Endothelial cell of hepatic sinusoid (primary cell): ENCODE results near the gene TTBK1.

Source experiments
- in situ Hi-C: cut with HindIII; loops from 2 replicates; pipeline ENCODE4 v1.10.0; 2017; ENCODE audit warnings: low sequenced_read_pairs

The TTBK1 gene

GRCh38 chr6:43242908-43243663 is at the start of gene TTBK1:
Gene TTBK1, plus strand, starts transcription at chr6:43243481. Its CDS starts 3,180 bp downstream, at chr6:43246661.
- in situ Hi-C loops, result no loop called here

- in situ Hi-C loops, result no loop called here
Measured at GRCh38 chr6:43193929-43194328, 49.4 kb upstream of the TTBK1 start.

GRCh38 chr6:43196337-43196736 is 46.9 kb upstream of the TTBK1 start:
- in situ Hi-C loops, result loop anchor here (5.0 kb wide), 2 partner anchors 49 to 66 kb away; no protein-coding TSS in a partner anchor

DNA sequence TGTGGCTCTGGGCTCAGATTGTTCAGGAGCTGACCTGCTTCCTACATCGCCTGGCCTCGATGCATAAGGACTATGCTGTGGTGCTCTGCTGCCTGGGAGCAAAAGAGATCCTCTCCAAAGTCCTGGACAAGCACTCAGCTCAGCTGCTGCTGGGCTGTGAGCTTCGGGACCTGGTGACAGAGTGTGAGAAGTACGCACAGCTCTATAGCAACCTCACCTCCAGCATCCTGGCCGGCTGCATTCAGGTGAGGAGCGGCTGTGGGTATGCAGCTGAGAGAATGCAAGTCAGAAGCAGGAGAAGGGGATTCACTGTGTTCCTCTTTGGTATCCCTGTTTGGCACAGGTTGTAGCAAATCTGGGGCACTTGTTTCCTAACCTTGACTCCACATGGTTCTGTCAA is 43.4 kb upstream of the TTBK1 start:
- in situ Hi-C loops, result loop anchor here (5.0 kb wide), 2 partner anchors 53 to 62 kb away; no protein-coding TSS in a partner anchor

- in situ Hi-C loops, result no loop called here
Measured at GRCh38 chr6:43200541-43200940, 42.7 kb upstream of the TTBK1 start.

- in situ Hi-C loops, result no loop called here
Measured at GRCh38 chr6:43202451-43202850, 40.8 kb upstream of the TTBK1 start.

DNA sequence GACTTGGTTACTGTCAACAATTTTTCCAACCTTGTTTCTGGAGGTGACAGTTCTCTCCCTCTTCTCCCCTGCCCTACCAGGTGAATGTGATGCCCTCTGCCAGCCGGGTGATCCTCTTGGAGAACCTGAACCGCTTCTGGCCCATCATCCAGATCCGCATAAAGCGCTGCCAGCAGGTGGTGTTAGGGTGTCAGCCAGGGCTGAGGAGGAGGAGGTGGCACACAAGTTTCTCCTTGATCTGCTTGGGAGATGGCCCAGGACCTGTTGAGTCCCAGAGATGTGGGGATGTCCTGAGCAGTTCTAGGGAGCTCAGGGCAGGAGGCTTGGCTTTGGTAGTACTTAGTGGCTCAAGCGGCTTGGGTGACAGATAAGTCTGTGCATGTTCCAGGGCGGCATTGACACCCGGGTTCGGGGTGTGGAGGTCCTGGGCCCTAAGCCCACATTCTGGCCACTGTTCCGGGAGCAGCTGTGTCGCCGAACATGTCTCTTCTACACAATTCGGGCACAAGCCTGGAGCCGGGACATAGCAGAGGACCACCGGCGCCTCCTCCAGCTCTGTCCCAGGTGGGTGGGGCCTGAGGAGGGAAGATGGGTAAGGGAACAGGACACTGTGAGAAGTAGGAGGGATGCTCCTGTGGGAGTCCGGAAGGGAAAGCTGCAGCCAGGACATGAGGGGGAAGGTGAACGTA is 40.1 kb upstream of the TTBK1 start:
- in situ Hi-C loops, result no loop called here

- in situ Hi-C loops, result no loop called here
Measured at GRCh38 chr6:43203718-43204095, 39.6 kb upstream of the TTBK1 start.

- in situ Hi-C loops, result no loop called here
Measured at GRCh38 chr6:43204271-43205105, 38.8 kb upstream of the TTBK1 start.

- in situ Hi-C loops, result no loop called here
Measured at GRCh38 chr6:43205849-43206248, 37.4 kb upstream of the TTBK1 start.

DNA sequence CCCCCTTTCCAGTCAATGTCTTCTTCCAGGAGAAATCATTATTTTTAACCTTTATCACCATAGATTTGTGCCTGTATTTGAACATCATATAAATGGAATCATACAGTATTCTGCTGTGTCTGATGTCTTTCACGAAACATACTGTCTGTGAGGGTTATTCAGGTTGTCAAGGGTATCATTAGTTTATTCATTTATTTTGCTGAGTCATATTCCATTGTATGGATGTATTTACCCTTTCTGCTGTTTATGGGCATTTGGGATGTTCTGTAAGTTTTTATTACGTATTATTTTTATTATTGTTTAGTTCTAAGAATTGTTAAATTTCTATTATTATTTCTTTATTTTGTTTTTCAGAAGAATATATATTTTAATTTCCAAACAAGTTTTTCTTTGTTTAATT is 36.0 kb upstream of the TTBK1 start:
- in situ Hi-C loops, result no loop called here

DNA sequence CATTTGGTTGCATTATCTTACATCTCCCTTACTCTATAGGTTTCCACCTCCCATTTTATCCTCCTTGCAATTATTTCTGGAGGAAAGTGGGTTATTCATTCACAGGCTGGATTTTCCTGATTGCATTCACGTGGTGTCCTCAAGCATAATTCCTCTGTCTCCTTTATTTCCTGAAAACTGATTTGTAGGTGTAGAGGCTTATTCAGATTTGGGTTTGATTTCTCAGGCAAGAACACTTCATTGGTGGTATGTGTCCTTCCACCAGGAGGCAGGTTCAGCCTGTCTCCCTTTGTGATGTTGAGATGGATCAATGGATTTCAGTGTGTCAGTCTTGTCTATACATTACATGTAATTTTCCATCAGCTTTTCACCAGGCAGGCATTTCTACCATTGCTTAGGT is 31.3 kb upstream of the TTBK1 start:
- in situ Hi-C loops, result no loop called here

DNA sequence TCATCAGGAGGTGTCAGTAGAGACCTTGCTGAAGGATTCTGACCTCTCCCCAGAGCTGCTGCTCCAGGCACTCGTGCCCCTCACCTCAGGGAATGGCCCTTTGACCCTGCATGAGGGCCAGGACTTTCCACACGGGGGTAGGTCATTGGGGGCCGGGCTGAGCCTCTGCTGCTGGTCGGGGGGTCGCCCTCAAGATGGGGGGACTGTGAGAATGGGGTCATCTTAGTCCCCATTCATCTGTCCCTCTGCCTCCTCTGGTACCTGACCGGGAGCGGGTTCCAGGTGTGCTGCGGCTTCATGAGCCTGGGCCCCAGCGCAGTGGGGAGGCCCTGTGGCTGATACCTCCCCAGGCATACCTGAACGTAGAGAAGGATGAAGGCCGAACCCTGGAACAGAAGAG is 29.9 kb upstream of the TTBK1 start:
- in situ Hi-C loops, result no loop called here

DNA sequence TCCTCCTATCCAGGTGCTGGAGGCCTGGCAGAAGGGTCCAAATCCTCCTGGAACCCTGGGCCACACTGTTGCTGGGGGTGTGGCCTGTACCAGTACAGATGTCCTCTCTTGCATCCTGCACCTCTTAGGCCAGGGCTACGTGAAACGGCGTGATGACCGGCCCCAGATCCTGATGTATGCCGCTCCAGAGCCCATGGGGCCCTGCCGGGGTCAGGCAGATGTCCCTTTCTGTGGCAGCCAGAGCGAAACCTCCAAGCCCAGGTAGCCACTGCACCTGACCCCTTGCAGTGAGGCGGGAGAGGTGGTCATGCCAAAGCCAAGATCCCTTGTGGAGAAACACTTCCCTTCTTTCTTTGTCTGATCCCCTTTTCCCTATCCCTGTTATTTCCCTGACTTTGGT is 28.2 kb upstream of the TTBK1 start:
- in situ Hi-C loops, result loop anchor here (5.0 kb wide), 2 partner anchors 33 to 102 kb away; partner anchors contain the start of gene CUL9

GRCh38 chr6:43216200-43216599 is 27.1 kb upstream of the TTBK1 start:
- in situ Hi-C loops, result loop anchor here (5.0 kb wide), 2 partner anchors 34 to 101 kb away; partner anchors contain the start of gene CUL9

DNA sequence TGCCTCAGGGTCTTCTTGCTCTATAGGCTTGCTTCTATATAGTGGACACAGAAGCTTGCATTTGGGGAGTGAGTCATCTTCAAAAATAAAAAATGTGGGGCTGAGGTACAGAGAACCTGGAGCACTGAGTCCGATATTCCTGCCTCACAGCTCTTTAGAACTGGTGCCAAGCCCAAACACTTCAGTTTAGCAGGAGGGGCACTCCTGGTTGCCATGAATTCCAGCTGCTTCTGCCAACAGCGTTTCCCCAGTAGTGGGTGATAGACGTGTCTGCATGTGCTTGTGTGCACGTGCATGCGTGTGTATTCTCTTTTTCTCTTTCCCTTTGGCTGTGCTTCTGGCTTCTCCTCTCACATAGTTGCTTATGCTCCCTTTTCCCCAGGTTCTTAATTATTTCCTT is 25.9 kb upstream of the TTBK1 start:
- in situ Hi-C loops, result loop anchor here (5.0 kb wide), 2 partner anchors 35 to 100 kb away; partner anchors contain the start of gene CUL9

GRCh38 chr6:43219119-43219518 is 24.2 kb upstream of the TTBK1 start:
- in situ Hi-C loops, result loop anchor here (5.0 kb wide), 2 partner anchors 37 to 98 kb away; partner anchors contain the start of gene CUL9

DNA sequence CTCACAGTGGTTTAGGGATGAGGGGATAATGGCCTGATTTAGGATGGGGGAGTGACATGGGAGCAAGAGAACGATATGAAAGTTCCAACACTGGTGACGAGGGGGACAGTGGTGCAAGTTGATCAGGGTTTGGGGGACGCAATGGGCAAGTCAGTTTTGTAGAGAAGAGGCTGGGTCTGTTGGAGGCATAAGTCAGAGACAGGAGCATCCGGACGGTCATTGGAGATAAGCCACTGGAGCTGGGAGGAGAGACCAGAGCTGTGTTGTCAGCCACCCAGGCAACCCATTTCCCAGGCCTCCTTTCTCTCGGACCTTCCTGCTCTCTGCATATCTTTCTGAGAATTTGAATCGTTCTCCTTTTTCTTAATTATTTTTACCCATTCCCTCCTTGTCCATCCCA is 23.5 kb upstream of the TTBK1 start:
- in situ Hi-C loops, result loop anchor here (5.0 kb wide), 2 partner anchors 38 to 97 kb away; partner anchors contain the start of gene CUL9

DNA sequence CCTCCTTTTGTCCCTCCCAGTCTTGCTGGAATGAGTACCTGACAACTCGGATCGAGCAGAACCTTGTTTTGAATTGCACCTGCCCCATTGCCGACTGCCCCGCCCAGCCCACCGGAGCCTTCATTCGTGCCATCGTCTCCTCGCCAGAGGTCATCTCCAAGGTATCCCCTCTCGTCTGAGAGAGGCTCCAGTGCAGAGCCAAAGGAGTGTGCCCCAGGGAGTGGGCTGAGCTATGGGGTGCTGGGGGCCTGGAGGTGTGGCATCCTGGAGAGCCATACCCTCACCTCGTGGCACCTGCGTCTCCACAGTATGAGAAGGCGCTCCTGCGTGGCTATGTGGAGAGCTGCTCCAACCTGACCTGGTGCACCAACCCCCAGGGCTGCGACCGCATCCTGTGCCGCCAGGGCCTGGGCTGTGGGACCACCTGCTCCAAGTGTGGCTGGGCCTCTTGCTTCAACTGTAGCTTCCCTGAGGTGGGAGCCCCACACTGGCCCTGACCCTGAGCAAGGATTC is 22.8 kb upstream of the TTBK1 start:
- in situ Hi-C loops, result no loop called here

DNA sequence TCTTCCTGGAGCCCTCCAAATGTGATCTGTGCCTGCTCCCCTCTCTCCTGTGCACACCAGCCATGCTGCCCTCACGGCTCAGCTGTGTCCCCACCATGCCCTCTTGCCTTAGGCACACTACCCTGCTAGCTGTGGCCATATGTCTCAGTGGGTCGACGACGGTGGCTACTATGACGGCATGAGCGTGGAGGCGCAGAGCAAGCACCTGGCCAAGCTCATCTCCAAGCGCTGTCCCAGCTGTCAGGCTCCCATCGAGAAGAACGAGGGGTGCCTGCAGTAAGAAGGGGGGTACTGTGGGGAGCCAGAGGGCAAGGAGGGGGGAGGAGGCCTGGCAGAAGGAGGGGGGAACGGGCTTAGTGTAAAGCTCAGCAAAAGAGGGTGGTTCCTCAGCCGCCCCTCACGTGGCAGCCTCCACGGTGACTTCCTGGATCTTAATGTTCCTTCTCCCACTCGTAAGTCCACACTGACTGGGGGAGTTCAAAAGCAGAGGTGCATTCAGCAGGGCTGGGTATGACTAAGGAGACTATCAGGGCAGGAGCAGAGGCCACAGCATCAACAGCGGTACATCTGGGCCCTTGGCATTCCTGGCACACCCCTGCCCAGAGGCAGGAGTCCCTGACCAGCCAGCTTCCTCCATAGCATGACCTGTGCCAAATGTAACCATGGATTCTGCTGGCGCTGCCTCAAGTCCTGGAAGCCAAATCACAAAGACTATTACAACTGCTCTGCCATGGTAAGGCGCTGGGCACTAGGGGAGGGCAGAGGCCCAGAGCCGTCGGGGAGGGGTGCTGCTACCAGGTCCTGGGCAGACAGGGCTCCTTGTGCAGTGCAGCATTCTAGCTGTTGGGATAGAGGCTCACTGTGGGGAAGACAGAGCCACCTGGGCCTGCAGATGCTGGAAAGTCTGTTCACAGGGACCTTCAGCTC is 22.0 kb upstream of the TTBK1 start:
- in situ Hi-C loops, result no loop called here
